Pulmonary artery endothelial cell (primary cell): ENCODE measurements around the gene UBR1. TPM values are rescaled to one million over a fixed set of nuclear protein-coding genes. Genes with fewer than 3 reads are reported as not detected.
"Not testable (repeated sequence)": the region's sequence is repeated elsewhere in the genome, so short reads cannot be mapped to it uniquely, and the experiment has no call there.

Experiments
- DNase-seq: peaks from one replicate; pipeline ENCODE4 v3.0.0-alpha.2; 2011; ENCODE audit warnings: low read depth, low spot score
- total RNA-seq: library from RNA; depleted of rRNA; stranded (reverse); fragments of >200 nt; gene quantifications from 2 replicates; pipeline ENCODE4 v1.2.3, GENCODE V29; 2014

UBR1 gene
- total RNA-seq, 1 donor from 2014 or later, result 25.7 TPM

DNA sequence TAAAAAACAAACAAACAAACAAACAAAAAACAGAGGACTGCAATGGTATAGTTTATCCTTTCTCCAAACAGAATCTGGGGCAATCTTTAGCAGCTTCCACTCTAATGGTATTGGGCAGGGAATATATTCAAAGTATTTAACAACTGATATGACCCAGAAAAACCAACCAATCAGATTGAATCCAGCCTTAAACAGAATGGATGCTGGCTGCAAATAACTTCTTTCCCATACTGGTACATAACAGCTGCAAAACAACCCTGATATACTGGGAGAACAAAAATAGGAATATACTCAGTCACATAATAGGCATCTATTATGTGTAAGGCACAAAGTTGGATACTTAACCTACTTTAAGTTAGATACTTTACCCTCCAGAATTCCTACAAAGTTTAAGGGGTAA, 49.1 kb downstream of the UBR1 start:
- DNase-seq, result no peak

DNA sequence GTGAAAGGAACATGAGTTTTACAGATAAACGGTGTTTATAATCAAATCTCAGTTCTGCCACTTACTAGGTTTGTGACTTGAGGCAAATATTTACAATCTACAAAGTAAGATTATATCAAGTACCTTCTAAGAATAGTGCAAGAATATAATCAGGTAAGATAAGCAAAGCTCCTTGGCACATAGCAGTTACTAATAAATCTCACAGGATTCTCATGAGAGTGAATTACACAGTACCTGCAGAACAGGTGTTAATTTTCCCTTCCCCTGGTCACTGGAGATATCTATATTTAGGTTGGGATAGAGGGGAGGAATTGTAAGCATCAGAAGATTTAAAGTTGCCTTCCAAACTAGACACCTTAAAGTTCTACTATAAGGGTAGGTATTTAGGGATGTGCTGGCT, 53.0 kb downstream of the UBR1 start:
- no peak for DNase-seq

DNA sequence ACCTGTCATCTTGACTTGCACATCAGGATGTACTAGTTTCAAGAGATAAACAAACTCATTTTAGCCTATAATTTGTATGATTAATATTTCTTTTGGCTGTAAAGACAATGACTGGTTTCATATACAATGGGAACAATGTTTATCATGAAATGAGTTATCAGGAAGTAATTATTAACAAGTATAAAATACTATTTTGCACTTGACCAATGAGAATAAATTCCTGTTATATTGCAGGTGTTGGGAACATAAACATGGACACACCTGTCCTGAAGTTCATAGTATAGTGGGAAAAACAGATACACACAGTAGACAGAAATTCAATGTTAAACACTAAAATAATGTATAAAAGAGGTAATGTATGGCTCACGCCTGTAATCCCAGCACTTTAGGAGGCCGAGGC, 56.9 kb downstream of the UBR1 start:
- no peak for DNase-seq

DNA sequence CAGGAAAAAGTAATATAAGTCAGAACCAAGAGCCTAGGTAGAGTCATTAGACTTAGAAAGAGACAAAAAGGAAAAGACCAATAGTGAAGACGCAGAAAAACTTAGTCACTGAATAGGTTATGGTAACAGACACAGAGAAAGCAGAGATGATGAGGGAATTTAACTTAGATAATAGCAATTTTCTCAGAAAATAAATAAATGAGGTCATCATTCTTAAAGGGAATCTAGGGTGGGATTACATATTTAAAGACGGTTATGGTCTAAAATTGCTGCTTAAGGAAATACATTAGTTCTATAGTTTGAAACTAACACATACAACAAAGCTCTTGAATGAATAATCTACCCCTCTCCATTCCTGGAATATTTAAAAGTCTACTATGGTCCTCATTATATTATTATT, 59.4 kb downstream of the UBR1 start:
- DNase-seq, result no peak

DNA sequence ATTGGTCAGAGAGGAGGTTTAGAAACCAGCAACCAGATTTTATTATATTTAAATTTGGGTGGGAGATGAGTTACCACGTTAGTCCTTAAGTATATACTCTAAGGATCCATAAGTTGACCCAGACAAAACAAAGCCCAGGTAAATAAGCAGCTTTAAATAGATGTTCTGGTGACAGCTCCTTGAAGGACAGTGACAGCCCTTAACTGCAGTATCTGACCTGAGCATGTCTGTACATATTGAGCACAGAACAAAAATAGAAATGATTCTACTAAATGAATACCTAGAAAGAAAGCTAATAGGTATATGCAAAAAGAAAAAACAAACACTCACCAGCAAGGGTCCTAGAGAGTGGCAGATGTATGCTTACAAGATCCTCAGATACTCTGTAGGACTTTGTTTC, 63.0 kb downstream of the UBR1 start:
- DNase-seq, result no peak

DNA sequence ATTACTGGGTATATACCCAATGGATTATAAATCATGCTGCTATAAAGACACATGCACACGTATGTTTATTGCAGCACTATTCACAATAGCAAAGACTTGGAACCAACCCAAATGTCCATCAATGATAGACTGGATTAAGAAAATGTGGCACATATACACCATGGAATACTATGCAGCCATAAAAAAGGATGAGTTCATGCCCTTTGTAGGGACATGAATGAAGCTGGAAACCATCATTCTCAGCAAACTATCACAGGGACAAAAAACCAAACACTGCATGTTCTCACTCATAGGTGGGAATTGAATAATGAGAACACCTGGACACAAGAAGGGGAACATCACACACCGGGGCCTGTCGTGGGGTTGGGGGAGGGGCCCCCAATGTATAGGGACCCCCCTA, 64.8 kb downstream of the UBR1 start:
- not testable (repeated sequence) for DNase-seq

DNA sequence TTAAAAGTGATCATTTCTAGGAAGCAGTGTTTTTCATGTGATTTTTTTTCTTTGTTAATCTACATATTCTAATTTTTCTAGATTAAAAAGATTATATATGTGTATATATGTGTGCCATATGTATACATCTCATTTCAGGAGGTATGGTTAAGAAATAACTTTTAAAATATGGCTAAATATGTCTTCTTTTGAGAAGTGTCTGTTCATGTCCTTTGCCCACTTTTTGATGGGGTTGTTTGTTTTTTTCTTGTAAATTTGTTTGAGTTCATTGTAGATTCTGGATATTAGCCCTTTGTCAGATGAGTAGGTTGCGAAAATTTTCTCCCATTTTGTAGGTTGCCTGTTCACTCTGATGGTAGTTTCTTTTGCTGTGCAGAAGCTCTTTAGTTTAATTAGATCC, 70.6 kb downstream of the UBR1 start:
- not testable (repeated sequence) for DNase-seq

DNA sequence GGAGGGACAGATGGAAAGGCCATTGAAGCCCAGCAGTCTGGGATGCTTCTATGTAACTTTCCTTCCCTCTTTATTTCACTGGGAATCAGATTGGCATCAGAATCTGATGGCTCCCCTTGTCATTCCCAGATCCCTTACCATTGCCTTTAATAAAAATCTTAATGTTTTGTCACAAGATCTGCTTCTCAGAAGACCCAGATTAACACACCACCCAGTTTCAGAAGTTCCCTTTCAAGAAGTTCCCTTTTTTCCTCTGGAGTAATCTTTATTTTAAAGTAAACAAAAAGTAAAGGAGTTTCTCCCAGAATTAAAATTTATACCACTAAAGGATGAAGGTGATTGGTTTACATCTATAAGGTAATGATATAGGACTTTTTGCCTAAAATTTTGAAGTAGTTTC, 76.4 kb downstream of the UBR1 start:
- DNase-seq, result no peak

DNA sequence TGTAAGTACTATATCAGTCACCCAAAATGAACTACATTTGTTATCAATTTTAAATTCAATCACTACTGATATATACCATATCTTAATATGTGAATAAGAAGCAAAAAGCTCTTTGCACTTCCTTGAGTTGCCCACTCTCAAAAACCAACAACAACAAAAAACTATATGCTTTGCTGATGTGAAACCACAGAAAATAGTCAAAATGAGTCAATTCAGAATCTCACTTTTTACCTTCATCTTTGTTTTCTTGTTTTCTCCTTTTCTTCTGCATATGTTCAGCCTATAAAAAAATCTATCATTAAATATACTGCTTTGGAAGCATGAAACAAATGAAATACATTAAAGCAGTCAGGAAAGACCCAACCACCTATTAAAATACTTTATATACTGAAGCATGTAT, 80.7 kb downstream of the UBR1 start:
- DNase-seq, result no peak

DNA sequence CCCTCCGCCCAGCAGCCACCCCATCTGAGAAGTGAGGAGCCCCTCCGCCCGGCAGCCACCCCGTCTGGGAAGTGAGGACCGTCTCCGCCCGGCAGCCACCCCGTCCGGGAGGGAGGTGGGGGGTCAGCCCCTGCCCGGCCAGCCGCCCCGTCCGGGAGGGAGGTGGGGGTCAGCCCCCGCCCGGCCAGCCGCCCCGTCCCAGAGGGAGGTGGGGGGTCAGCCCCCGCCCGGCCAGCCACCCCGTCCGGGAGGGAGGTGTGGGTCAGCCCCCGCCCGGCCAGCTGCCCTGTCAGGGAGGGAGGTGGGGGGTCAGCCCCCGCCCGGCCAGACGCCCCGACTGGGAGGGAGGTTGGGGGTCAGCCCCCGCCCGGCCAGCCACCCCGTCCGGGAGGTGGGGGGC, 91.2 kb downstream of the UBR1 start:
- DNase-seq, result not testable (repeated sequence)

DNA sequence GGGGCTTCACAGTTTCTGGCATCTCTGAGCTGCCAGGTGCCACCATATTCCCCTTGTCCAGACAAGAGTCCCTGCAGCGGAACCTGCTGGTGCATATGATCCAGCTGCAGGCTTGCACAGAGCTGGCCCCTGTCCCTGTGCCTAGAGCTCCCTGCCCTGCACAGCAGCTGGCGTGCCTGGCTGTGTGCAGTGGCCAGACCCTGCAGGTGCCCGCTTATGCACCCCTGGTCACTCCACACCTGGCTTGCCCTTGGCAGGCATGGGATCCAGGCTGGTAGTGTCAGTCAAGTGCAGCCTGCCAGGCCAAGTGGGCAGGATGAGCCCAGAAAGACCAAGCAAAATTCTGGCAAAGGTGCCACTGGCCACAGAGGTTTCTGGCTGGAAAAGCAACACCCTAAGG, 96.6 kb downstream of the UBR1 start:
- DNase-seq, result no peak

DNA sequence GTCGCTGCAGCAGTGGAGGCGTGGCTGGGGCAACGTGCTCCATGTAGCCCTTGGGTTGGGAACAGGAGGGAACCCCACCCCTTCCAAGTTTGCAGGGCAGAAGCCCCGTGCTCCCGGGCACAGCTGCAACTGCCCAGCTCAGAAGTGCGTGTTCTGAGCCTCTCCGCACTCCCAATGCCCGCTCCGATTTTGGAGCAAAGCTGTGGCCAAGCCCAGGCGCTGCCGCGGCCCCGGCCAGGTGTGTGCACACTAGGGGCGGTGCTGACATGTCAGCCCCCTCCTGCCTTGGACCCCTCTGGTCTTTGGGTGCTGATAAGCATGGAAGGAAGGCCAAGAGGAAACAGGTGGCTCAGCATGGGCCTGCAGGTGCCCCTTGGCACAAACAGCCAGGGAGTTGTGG, 97.7 kb downstream of the UBR1 start:
- no peak for DNase-seq

DNA sequence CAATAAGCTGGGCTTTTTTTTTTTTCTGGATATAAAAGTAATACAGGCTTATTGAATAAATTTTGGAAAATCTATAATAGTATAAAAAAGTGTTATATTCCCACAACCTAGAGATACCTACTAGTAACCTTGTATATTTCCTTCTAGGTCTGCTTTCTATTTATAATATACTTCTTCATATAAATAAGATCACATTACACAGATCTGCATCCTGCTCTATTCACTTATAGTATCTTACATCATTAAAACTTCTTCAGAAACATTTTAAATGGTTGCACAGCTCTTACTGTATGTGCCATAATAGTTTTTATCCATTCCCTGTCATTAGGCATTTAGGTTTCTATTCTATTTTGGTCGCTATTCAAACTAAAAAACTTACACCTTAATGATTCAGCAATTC, 98.3 kb downstream of the UBR1 start:
- no peak for DNase-seq

DNA sequence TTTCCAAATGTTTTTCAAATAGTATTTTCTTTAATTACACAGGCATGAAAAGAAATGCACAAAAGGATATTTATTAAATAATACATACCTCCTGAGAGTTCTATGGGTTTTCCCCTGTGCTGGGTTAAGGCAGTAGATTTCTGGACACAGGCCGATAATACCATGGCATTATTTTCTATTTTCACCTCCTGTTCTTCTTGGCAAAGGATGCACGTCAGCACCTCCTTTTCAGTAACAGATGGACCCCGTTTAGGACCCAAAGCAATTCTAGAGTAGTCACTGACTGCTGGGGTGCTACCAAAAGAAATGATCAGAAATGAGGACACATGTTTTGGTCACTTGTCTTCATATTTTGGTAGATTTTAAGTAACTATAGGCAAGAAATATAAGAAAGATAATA, 98.8 kb downstream of the UBR1 start:
- no peak for DNase-seq

DNA sequence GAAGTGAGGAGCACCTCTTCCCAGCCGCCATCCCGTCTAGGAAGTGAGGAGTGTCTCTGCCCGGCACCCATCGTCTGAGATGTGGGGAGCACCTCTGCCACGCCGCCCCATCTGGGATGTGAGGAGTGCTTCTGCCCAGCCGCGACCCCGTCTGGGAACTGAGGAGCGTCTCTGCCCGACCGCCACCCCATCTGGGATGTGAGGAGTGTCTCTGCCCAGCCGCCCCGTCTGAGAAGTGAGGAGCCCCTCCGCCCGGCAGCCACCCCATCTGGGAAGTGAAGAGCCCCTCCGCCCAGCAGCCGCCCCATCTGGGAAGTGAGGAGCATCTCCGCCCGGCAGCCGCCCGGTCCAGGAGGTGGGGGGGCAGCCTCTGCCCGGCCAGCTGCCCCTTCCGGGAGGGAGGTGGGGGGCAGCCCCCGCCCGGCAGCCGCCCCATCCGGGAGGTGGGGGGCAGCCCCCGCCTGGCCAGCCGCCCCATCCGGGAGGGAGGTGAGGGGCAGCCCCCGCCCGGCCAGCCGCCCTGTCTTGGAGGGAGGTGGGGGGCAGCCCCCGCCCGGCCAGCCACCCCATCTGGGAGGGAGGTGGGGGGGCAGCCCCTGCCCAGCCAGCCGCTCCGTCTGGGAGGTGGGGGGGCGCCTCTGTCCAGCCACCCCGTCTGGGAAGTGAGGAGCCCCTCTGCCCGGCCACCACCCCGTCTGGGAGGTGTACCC, 100.8 kb downstream of the UBR1 start:
- not testable (repeated sequence) for DNase-seq

DNA sequence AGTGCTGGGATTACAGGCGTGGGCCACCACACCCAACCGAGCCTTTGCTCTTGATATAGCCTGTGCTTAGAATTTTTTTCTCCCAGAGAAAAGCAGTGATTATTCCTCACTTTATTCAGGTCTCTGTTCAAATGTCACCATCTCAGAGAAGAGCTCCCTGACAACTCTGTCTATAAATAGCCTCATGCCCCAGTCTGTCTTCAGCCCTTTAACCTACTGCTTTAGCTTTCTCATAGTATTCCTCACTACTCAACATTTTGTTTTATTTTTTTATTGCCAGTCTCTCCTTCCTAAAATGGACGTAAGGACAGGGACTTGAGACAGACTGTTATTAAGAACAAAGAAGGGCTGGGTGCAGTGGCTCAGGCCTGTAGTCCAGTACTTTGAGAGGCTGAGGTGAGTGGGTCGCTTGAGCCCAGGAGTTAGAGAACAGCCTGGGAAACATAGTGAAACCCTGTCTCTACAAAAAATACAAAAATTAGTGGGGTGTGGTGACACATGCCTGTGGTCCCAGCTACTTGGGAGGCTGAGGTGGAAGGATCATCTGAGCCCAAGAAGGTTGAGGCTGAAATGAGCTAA, 106.5 kb downstream of the UBR1 start:
- no peak for DNase-seq

DNA sequence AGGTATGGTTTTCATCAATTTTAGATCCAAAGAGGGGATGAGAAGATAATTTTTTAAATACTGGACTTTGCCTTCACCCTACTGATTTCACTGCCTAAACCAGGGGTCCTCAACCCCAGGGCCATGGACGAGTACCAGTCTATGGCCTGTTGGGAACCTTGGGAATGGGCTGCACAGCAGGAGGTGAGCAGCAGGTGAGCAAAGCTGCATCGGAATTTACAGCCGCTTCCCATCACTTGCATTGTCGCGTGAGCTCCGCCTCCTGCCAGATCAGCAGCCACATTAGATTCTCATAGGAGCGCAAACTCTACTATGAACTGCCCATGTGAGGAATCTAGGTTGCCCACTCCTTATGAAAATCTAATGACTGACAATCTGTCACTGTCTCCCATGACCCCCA, 109.0 kb downstream of the UBR1 start:
- DNase-seq, result no peak

DNA sequence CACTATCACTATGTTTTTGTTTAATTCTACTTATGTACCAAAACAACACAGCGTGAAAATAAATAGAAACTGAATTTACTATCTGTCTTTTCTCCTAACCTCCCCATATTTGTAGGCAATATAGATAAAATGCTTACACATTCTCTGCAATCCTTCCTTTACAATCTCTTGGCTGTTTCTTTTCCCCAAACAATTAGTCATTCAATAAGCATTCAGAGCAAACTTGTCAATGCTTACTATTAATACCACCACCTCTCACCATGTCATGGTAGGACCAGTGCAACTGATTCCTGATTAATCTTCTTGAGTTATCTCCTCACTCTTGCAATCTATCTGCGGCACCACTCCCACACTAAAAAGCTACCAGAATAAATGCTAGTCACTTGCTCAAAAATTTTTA, 111.3 kb downstream of the UBR1 start:
- no peak for DNase-seq

DNA sequence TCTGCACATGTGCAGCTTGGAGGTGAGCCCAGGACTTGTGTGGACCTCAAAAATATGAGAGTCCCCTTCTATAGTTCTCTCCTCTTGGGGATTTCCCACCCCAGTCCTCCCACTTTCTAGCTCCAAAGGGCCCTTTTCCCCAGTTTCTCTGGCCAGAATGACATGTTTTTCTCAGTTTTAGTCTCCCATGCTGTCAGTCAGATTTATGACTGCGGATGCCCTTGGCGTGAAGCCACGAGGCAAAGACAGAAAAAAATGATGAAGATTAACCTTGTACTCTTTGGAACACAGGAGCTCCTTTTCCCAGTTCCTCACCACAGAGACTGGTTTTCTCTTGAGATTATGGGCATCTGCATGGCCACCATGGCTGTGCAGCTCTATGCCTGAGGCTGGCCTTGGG, 113.2 kb downstream of the UBR1 start:
- no peak for DNase-seq

DNA sequence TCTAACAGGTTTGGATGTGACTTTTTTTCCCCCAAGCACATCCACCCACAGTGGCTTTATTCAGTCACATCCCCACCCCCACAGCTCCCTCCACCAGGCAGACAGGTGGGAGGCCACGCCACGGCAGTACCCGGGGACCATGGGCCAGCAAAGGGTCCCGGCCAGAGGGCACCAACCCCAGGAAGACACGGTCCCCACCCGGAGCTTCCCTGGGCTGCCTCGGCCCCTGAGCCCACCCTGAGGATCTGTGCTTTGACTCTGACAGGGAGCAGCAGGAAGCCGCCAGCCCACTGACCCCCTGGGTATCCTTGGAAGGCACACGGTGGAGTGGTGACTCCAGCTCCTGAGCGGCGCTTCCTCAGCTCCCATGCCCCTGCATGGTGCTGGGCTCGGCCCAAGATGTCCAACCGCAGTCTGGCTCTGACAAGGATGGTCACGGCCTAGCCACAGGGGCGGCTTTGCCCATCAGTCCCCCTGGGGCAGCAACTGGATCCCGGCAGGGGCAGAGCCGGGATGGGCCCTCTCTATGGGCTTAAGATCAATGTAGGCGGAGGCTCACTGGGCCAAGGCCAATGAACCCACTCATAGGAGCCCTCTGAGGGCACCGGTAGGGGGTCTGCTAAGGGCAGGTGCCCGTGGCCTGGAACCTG, 119.0 kb downstream of the UBR1 start:
- DNase-seq, result no peak

DNA sequence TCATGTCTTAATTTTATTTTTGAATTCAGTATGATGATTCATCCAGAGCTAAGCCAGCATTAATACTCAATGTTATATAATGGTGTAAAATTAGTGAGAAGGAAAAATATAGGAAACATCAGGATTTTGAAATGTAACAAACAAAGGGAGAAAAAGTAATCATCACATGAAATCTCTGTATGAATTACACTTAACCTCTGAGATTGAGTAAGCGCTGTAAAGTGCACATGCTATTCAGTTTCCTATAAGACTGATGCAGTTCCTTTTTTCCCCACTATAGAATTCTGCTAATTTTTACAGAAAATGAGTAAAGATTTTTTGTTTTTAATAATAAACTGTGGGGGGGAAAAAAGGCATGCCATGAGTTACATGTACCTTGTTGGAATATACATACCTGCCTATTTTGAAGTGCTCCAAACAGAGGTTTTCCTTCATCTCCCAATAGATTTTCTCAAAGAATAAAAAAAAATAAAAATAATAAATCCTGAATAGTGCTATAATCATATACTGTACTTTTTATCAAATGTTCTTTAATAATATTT, 121.3 kb downstream of the UBR1 start:
- DNase-seq, result no peak

DNA sequence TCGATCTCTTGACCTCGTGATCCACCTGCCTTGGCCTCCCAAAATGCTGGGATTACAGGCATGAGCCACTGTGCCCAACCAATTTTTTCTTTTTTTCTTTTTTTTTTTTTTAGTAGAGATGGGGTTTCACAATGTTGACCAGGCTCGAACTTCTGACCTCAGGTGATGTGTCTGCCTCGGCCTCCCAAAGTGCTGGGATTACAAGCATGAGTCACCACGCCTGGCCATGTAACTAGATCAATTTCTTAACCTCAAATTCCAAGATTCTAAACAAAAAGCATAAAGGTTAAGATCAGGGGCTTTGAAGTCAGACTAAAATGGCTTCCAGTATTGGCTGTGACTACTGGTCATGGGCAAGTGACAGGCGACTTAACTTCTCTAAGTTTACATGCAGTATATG, 126.7 kb downstream of the UBR1 start:
- not testable (repeated sequence) for DNase-seq
